HCT116 (cell line): ENCODE data around the gene CCDC185. TPM values are rescaled to one million over a fixed set of nuclear protein-coding genes. Genes with fewer than 3 reads are reported as not detected.

Experiments used
- ATAC-seq: fragments of 200-7000 bp; cut with Tn5 transposase; 2 replicates; pipeline ENCODE4 v1.9.1; 2020; ENCODE audit warnings: mild to moderate bottlenecking, moderate library complexity
- BruUV-seq: library from RNA; stranded (reverse); fragments of 400-500 nt; replicated peaks from 2 replicates; lab custom pipeline; 2021; lab: Mats Ljungman, UMichigan
- CTCF ChIA-PET: fragments of 300-600 bp; sonication (Branson Sonifier 250); formaldehyde crosslinking; loops from one replicate; lab custom pipeline; 2021; ENCODE audit warnings: antibody characterized with exemption; lab: Charles Lee
- POLR2A ChIA-PET: fragments of 300-600, 350-600 bp; sonication (Branson Sonifier 250); formaldehyde crosslinking; loops from one replicate; lab custom pipeline; 2021; ENCODE audit warnings: antibody characterized with exemption; lab: Charles Lee
- RAD21 ChIA-PET, 2 experiments: fragments of 300-600 bp; sonication (Branson Sonifier 250); formaldehyde crosslinking; loops; one replicate each; lab custom pipeline; 2023; ENCODE audit warnings: low total read pairs in 2 of 2; ENCODE audit not compliant: uncharacterized antibody in 2 of 2, unreplicated experiment in 2 of 2, low non-redundant PET in 1 of 2; lab: Charles Lee
- DNase-seq: peaks from one replicate; pipeline ENCODE4 v3.0.0-alpha.2; 2010; ENCODE audit warnings: low read depth, low spot score
- H2AFZ ChIP-seq: fragments of 200-600 bp; shearing (Covaris generic), sonication (generic); 2 replicates; pipeline ENCODE4 v1.6.1; 2017; ENCODE audit warnings: low read depth, mixed run types, mixed read lengths, antibody characterized with exemption, low read length; ENCODE audit not compliant: poor library complexity, severe bottlenecking
- H3K27ac ChIP-seq: 2 replicates; pipeline ENCODE4 v1.5.1; 2012; ENCODE audit warnings: low read depth, low read length
- H3K27me3 ChIP-seq: fragments of 200-600 bp; sonication (generic); 2 replicates; pipeline ENCODE4 v1.6.1; 2016; ENCODE audit warnings: mixed run types, low read length, mixed read lengths; ENCODE audit not compliant: insufficient read depth
- H3K36me3 ChIP-seq, 2 experiments: fragments of 200-500 bp in 1 of 2; fragments of 200-600 bp in 1 of 2; sonication (Bioruptor generic) in 1 of 2; sonication (generic) in 1 of 2; 2 replicates each; pipeline versions ENCODE4 v1.5.1 to v1.6.1; 2014 to 2016; ENCODE audit warnings: low read length in 2 of 2, inconsistent platforms in 1 of 2, mixed read lengths in 1 of 2, mixed run types in 1 of 2; ENCODE audit not compliant: insufficient read depth in 2 of 2, control insufficient read depth in 1 of 2
- H3K4me1 ChIP-seq, 2 experiments: fragments of 200-600 bp in 1 of 2; sonication (generic) in 1 of 2; 2 replicates each; pipeline versions ENCODE4 v1.5.1 to v1.6.1; 2012 to 2017; ENCODE audit warnings: low read length in 2 of 2, inconsistent platforms in 1 of 2, mild to moderate bottlenecking in 1 of 2, mixed read lengths in 1 of 2, mixed run types in 1 of 2, moderate library complexity in 1 of 2; ENCODE audit not compliant: insufficient read depth in 2 of 2, control insufficient read depth in 1 of 2
- H3K4me2 ChIP-seq: fragments of 200-600 bp; sonication (generic); 2 replicates; pipeline ENCODE4 v1.6.1; 2017; ENCODE audit warnings: mixed run types, low read length, mixed read lengths
- H3K4me3 ChIP-seq, 2 experiments: fragments of 200-600 bp in 1 of 2; sonication (generic) in 1 of 2; replicated peaks in 1 of 2; 2 replicates each; pipeline ENCODE4 v1.5.1; 2011 to 2016; ENCODE audit warnings: low read length in 2 of 2, control low read depth in 1 of 2, low read depth in 1 of 2, mild to moderate bottlenecking in 1 of 2, mixed read lengths in 1 of 2, mixed run types in 1 of 2
- H3K79me2 ChIP-seq: fragments of 200-600 bp; sonication (generic); 2 replicates; pipeline ENCODE4 v1.6.1; 2017; ENCODE audit warnings: mild to moderate bottlenecking, mixed run types, low read length, moderate library complexity, mixed read lengths; ENCODE audit not compliant: insufficient read depth
- H3K9ac ChIP-seq: fragments of 200-600 bp; sonication (generic); 2 replicates; pipeline ENCODE4 v1.6.1; 2016; ENCODE audit warnings: low read length, mixed read lengths
- H3K9me2 ChIP-seq: fragments of 200-600 bp; sonication (generic), shearing (Covaris generic); 2 replicates; pipeline ENCODE4 v1.6.1; 2017; ENCODE audit warnings: mixed run types, mild to moderate bottlenecking, moderate library complexity; ENCODE audit not compliant: insufficient read depth
- H3K9me3 ChIP-seq, 2 experiments: fragments of 200-500 bp in 1 of 2; fragments of 200-600 bp in 1 of 2; sonication (Bioruptor generic) in 1 of 2; sonication (generic) in 1 of 2; 2 replicates each; pipeline ENCODE4 v1.6.1; 2014 to 2017; ENCODE audit warnings: low read length in 2 of 2, mixed read lengths in 2 of 2, inconsistent platforms in 1 of 2, low read depth in 1 of 2, mild to moderate bottlenecking in 1 of 2, mixed run types in 1 of 2, moderate library complexity in 1 of 2; ENCODE audit not compliant: control insufficient read depth in 1 of 2, insufficient read depth in 1 of 2
- H4K20me1 ChIP-seq: fragments of 200-600 bp; sonication (generic), shearing (Covaris generic); 2 replicates; pipeline ENCODE4 v1.6.1; 2017; ENCODE audit warnings: mixed run types, mild to moderate bottlenecking, moderate library complexity; ENCODE audit not compliant: insufficient read depth
- ATF3 ChIP-seq: IDR thresholded peaks from 2 replicates; pipeline ENCODE4 v1.6.1; 2012
- CBX3 ChIP-seq: IDR thresholded peaks from 2 replicates; pipeline ENCODE4 v1.6.1; 2012; ENCODE audit warnings: low read depth
- EGR1 ChIP-seq: IDR thresholded peaks from 2 replicates; pipeline ENCODE4 v1.6.1; 2012; ENCODE audit warnings: low read depth
- ELF1 ChIP-seq: IDR thresholded peaks from 2 replicates; pipeline ENCODE4 v1.6.1; 2012; ENCODE audit warnings: low read depth, borderline replicate concordance
- EZH2phosphoT487 ChIP-seq: fragments of 200-600 bp; IDR thresholded peaks from 2 replicates; pipeline ENCODE4 v1.6.1; 2018; ENCODE audit warnings: antibody characterized with exemption, borderline replicate concordance
- FOSL1 ChIP-seq: IDR thresholded peaks from 2 replicates; pipeline ENCODE4 v1.6.1; 2012; ENCODE audit warnings: low read depth
- JUND ChIP-seq: IDR thresholded peaks from 2 replicates; pipeline ENCODE4 v1.6.1; 2012
- MAX ChIP-seq: IDR thresholded peaks from 2 replicates; pipeline ENCODE4 v1.6.1; 2012
- POLR2A ChIP-seq: IDR thresholded peaks from 2 replicates; pipeline ENCODE4 v1.7.0; 2011; ENCODE audit warnings: borderline replicate concordance; ENCODE audit not compliant: insufficient read depth, insufficient read length; ENCODE audit errors: extremely low read depth
- POLR2AphosphoS5 ChIP-seq: IDR thresholded peaks from 2 replicates; pipeline ENCODE4 v1.6.1; 2011; ENCODE audit warnings: mild to moderate bottlenecking, low read depth, low read length, moderate library complexity
- RAD21 ChIP-seq: IDR thresholded peaks from 2 replicates; pipeline ENCODE4 v1.6.1; 2012; ENCODE audit warnings: low read depth, mild to moderate bottlenecking
- SIN3A ChIP-seq: IDR thresholded peaks from 2 replicates; pipeline ENCODE4 v1.6.1; 2012; ENCODE audit warnings: low read depth
- SP1 ChIP-seq: IDR thresholded peaks from 2 replicates; pipeline ENCODE4 v1.6.1; 2012; ENCODE audit warnings: low read depth
- TCF7L2 ChIP-seq: IDR thresholded peaks from 2 replicates; pipeline ENCODE4 v1.7.0; 2011; ENCODE audit warnings: borderline replicate concordance, inconsistent platforms; ENCODE audit not compliant: insufficient read depth, insufficient read length; ENCODE audit errors: extremely low read depth
- YY1 ChIP-seq: IDR thresholded peaks from 2 replicates; pipeline ENCODE4 v1.6.1; 2011; ENCODE audit warnings: low read length, low read depth, moderate library complexity, mild to moderate bottlenecking; ENCODE audit not compliant: insufficient replicate concordance; ENCODE audit errors: extremely low read depth
- ZBTB33 ChIP-seq: IDR thresholded peaks from 2 replicates; pipeline ENCODE4 v1.6.1; 2011; ENCODE audit warnings: mild to moderate bottlenecking, low read length, moderate library complexity; ENCODE audit not compliant: insufficient replicate concordance; ENCODE audit errors: extremely low read depth
- intact Hi-C: fragments of 100-400 bp; cut with micrococcal nuclease; formaldehyde crosslinking; loops from 2 replicates; pipeline ENCODE4 v1.10.0; 2022
- total RNA-seq: library from RNA; stranded (reverse); gene quantifications from one replicate; pipeline ENCODE4 v1.2.1, GENCODE V29; 2021; ENCODE audit not compliant: unreplicated experiment
- TF ChIP-seq, protein P1 (sequence below), 3 experiments: fragments of 200-600 bp in 1 of 3; sonication (generic) in 1 of 3; IDR thresholded peaks in 2 of 3; conservative IDR thresholded peaks in 1 of 3; 2 replicates each; pipeline ENCODE4 v1.5.1; 2012 to 2017; ENCODE audit warnings: low read depth in 2 of 3, low read length in 2 of 3, antibody characterized with exemption in 1 of 3, borderline replicate concordance in 1 of 3, control low read depth in 1 of 3, mild to moderate bottlenecking in 1 of 3, mixed read lengths in 1 of 3, mixed run types in 1 of 3, moderate library complexity in 1 of 3; ENCODE audit not compliant: insufficient read depth in 1 of 3

Gene CCDC185
- total RNA-seq, 1 experiment from 2014 or later, result not detected

DNA sequence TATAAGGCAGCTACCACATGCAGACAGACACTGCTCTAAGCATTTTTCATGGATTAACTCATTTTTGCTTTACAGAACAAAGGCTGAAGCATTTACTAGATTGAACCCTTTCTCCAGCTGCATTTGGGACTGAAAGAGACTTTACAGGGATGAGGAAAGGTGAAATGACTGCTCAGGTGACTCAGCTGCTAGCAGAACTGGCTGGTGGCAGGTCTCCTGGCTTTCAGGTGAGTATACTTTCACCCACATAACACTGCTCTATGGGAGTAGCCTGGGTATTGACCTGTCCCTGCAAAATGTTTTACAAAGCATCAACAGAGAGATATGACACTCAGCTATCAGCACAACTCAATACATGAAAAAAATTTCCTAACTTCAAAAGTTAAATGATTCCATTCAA lies 2.6 kb upstream of the CCDC185 start:
- no peaks in the 10 kb centered on the region for H4K20me1 ChIP-seq
- no peak overlapping the region for H3K9ac ChIP-seq
- RAD21 ChIA-PET, result no interaction called here
- H3K9me2 ChIP-seq, result no peaks in the 10 kb centered on the region
- CTCF ChIA-PET, result no interaction called here
- no peak overlapping the region for H3K4me3 ChIP-seq
- H3K27me3 ChIP-seq, result no peaks in the 10 kb centered on the region
- POLR2A ChIA-PET, result no interaction called here
- H3K4me1 ChIP-seq, result no peaks in the 10 kb centered on the region
- H3K4me2 ChIP-seq, result no peak overlapping the region
- intact Hi-C loops, result no loop called here
- H3K9me3 ChIP-seq, result no peaks in the 10 kb centered on the region
- BruUV-seq, result no TSS peak
- ATAC-seq (no peak), DNase-seq (no peak)
- no peaks in the 10 kb centered on the region for H3K36me3 ChIP-seq
- H3K79me2 ChIP-seq, result no peaks in the 10 kb centered on the region
- H3K27ac ChIP-seq, result no peak overlapping the region
- no peak overlapping the region for H2AFZ ChIP-seq
- no peak for TF ChIP-seq POLR2A
- TF ChIP-seq JUND, result no peak
- TF ChIP-seq MAX, result no peak
- TF ChIP-seq EZH2phosphoT487, result no peak
- no peak for TF ChIP-seq EGR1
- TF ChIP-seq, protein P1, sequence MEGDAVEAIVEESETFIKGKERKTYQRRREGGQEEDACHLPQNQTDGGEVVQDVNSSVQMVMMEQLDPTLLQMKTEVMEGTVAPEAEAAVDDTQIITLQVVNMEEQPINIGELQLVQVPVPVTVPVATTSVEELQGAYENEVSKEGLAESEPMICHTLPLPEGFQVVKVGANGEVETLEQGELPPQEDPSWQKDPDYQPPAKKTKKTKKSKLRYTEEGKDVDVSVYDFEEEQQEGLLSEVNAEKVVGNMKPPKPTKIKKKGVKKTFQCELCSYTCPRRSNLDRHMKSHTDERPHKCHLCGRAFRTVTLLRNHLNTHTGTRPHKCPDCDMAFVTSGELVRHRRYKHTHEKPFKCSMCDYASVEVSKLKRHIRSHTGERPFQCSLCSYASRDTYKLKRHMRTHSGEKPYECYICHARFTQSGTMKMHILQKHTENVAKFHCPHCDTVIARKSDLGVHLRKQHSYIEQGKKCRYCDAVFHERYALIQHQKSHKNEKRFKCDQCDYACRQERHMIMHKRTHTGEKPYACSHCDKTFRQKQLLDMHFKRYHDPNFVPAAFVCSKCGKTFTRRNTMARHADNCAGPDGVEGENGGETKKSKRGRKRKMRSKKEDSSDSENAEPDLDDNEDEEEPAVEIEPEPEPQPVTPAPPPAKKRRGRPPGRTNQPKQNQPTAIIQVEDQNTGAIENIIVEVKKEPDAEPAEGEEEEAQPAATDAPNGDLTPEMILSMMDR (IDR thresholded peaks at IDR 0.05 in 2 of 3, conservative IDR thresholded peaks at IDR 0.05 in 1 of 3; ENCODE audit: borderline replicate concordance in 1 of 3, insufficient read depth in 1 of 3, low read depth in 2 of 3, low read length in 2 of 3), result no peak
- TF ChIP-seq CBX3, result no peak
- TF ChIP-seq POLR2AphosphoS5, result no peak

- intact Hi-C loops, result no loop called here
- no peak overlapping the region for H2AFZ ChIP-seq
- no TSS peak for BruUV-seq
- no peaks in the 10 kb centered on the region for H3K36me3 ChIP-seq
- no peak for DNase-seq
- H3K4me3 ChIP-seq, result no peak overlapping the region
- no peaks in the 10 kb centered on the region for H3K4me1 ChIP-seq
- no peaks in the 10 kb centered on the region for H3K27me3 ChIP-seq
- no peak for ATAC-seq
- H3K27ac ChIP-seq, result no peak overlapping the region
- ChIA-PET POLR2A (no interaction called here), RAD21 (no interaction called here), CTCF (no interaction called here)
- H4K20me1 ChIP-seq, result no peaks in the 10 kb centered on the region
- no peak overlapping the region for H3K4me2 ChIP-seq
- no peaks in the 10 kb centered on the region for H3K9me3 ChIP-seq
- H3K9me2 ChIP-seq, result no peaks in the 10 kb centered on the region
- H3K9ac ChIP-seq, result no peak overlapping the region
- no peaks in the 10 kb centered on the region for H3K79me2 ChIP-seq
- TF ChIP-seq ATF3, result no peak
- TF ChIP-seq CBX3, result no peak
- no peak for TF ChIP-seq JUND
- TF ChIP-seq ELF1, result no peak
- no peak for TF ChIP-seq YY1
- TF ChIP-seq POLR2AphosphoS5, result no peak
- no peak for TF ChIP-seq EZH2phosphoT487
- TF ChIP-seq SP1, result no peak
- no peak for TF ChIP-seq FOSL1
- no peak for TF ChIP-seq ZBTB33
- TF ChIP-seq RAD21, result no peak
- no peak for TF ChIP-seq SIN3A
- TF ChIP-seq TCF7L2, result no peak
These were observed 1.0 kb downstream of the CCDC185 start for GRCh38 chr1:223394242-223394641.
